HEK293 (cell line): Measurements from ENCODE around the gene SPACDR.

ENCODE experiments used
- CTCF ChIA-PET: fragments of 350-600 bp; formaldehyde crosslinking; extraction: SDS; loops from one replicate; lab custom pipeline; 2021; ENCODE audit warnings: antibody characterized with exemption; lab: Yijun Ruan, JAX
- POLR2A ChIA-PET: fragments of 300-600 bp; formaldehyde crosslinking; extraction: SDS; loops from one replicate; lab custom pipeline; 2020; ENCODE audit warnings: antibody characterized with exemption, inconsistent platforms; lab: Yijun Ruan, JAX
- H3K27ac ChIP-seq: fragments of 200-500 bp; sonication (Bioruptor generic); 2 replicates; pipeline ENCODE4 v1.5.1; 2014; ENCODE audit warnings: low read depth, low read length, control low read depth, inconsistent platforms; ENCODE audit errors: extremely low read depth
- H3K36me3 ChIP-seq, 2 experiments: fragments of 200-500 bp in 1 of 2; sonication (Bioruptor generic) in 1 of 2; 1 replicate in 1 of 2; 2 replicates in 1 of 2; pipeline ENCODE4 v1.5.1; 2014 to 2017; ENCODE audit warnings: inconsistent platforms in 2 of 2, low read length in 2 of 2; ENCODE audit not compliant: control insufficient read depth in 2 of 2, insufficient read depth in 1 of 2
- H3K4me1 ChIP-seq: fragments of 200-500 bp; sonication (Bioruptor generic); 2 replicates; pipeline ENCODE4 v1.5.1; 2014; ENCODE audit warnings: mild to moderate bottlenecking, low read length, inconsistent platforms; ENCODE audit not compliant: control insufficient read depth, insufficient read depth
- H3K4me3 ChIP-seq: 2 replicates; pipeline ENCODE4 v1.5.1; 2011; ENCODE audit warnings: low read depth, mild to moderate bottlenecking, control low read depth, low read length, moderate library complexity
- H3K9me3 ChIP-seq: fragments of 200-500 bp; sonication (Bioruptor generic); 2 replicates; pipeline ENCODE4 v1.5.1; 2014; ENCODE audit warnings: low read depth, low read length, inconsistent platforms; ENCODE audit not compliant: control insufficient read depth, insufficient read depth
- FEZF1 ChIP-seq: fragments of 450-650 bp; formaldehyde crosslinking; IDR thresholded peaks from 2 replicates; pipeline ENCODE4 v1.5.1; 2016; ENCODE audit warnings: missing biosample characterization, missing genetic modification characterization
- GFI1B ChIP-seq: fragments of 450-650 bp; formaldehyde crosslinking; IDR thresholded peaks from 2 replicates; pipeline ENCODE4 v1.5.1; 2016; ENCODE audit warnings: missing biosample characterization, missing genetic modification characterization
- HOXA7 ChIP-seq: sonication (generic); formaldehyde crosslinking; IDR thresholded peaks from 2 replicates; pipeline ENCODE4 v1.8.1; 2022; ENCODE audit warnings: missing genetic modification reagents, borderline replicate concordance
- KLF17 ChIP-seq: fragments of 450-650 bp; formaldehyde crosslinking; IDR thresholded peaks from 2 replicates; pipeline ENCODE4 v1.5.1; 2016; ENCODE audit warnings: missing biosample characterization, missing genetic modification characterization
- PRDM4 ChIP-seq: fragments of 450-650 bp; formaldehyde crosslinking; IDR thresholded peaks from 2 replicates; pipeline ENCODE4 v1.5.1; 2017; ENCODE audit warnings: missing biosample characterization, missing genetic modification characterization
- SCRT1 ChIP-seq: fragments of 450-650 bp; formaldehyde crosslinking; IDR thresholded peaks from 2 replicates; pipeline ENCODE4 v1.5.1; 2016; ENCODE audit warnings: missing biosample characterization, missing genetic modification characterization, borderline replicate concordance
- SCRT2 ChIP-seq: fragments of 450-650 bp; formaldehyde crosslinking; IDR thresholded peaks from 2 replicates; pipeline ENCODE4 v1.5.1; 2016; ENCODE audit warnings: missing biosample characterization, missing genetic modification characterization
- SETDB1 ChIP-seq: IDR thresholded peaks from one replicate; pipeline ENCODE4 v1.6.1; 2017; ENCODE audit warnings: mild to moderate bottlenecking, low read length, moderate library complexity, mixed read lengths; ENCODE audit not compliant: insufficient read length
- TCF7L2 ChIP-seq: IDR thresholded peaks from 2 replicates; pipeline ENCODE4 v1.6.1; 2011; ENCODE audit warnings: low read depth, mild to moderate bottlenecking, inconsistent platforms, low read length, moderate library complexity, borderline replicate concordance
- YY1 ChIP-seq: fragments of 450-650 bp; formaldehyde crosslinking; IDR thresholded peaks from 2 replicates; pipeline ENCODE4 v1.5.1; 2018; ENCODE audit warnings: missing biosample characterization, missing genetic modification characterization
- ZEB2 ChIP-seq: fragments of 450-650 bp; formaldehyde crosslinking; IDR thresholded peaks from 2 replicates; pipeline ENCODE4 v1.5.1; 2016; ENCODE audit warnings: missing biosample characterization, missing genetic modification characterization
- ZFP37 ChIP-seq: fragments of 450-650 bp; formaldehyde crosslinking; IDR thresholded peaks from 2 replicates; pipeline ENCODE4 v1.5.1; 2016; ENCODE audit warnings: missing biosample characterization, missing genetic modification characterization
- ZNF146 ChIP-seq: fragments of 450-650 bp; formaldehyde crosslinking; IDR thresholded peaks from 2 replicates; pipeline ENCODE4 v1.5.1; 2016; ENCODE audit warnings: missing biosample characterization, missing genetic modification characterization
- ZNF169 ChIP-seq: fragments of 450-650 bp; formaldehyde crosslinking; IDR thresholded peaks from 2 replicates; pipeline ENCODE4 v1.5.1; 2016; ENCODE audit warnings: missing biosample characterization, missing genetic modification characterization
- ZNF175 ChIP-seq: fragments of 450-650 bp; formaldehyde crosslinking; IDR thresholded peaks from 2 replicates; pipeline ENCODE4 v1.5.1; 2016; ENCODE audit warnings: missing biosample characterization, missing genetic modification characterization
- ZNF280D ChIP-seq: fragments of 450-650 bp; formaldehyde crosslinking; IDR thresholded peaks from 2 replicates; pipeline ENCODE4 v1.5.1; 2016; ENCODE audit warnings: missing biosample characterization, missing genetic modification characterization
- ZNF302 ChIP-seq: fragments of 450-650 bp; formaldehyde crosslinking; IDR thresholded peaks from 2 replicates; pipeline ENCODE4 v1.5.1; 2016; ENCODE audit warnings: missing biosample characterization, missing genetic modification characterization, low read depth
- ZNF341 ChIP-seq: fragments of 450-650 bp; formaldehyde crosslinking; IDR thresholded peaks from 2 replicates; pipeline ENCODE4; 2016; ENCODE audit warnings: low read depth, missing biosample characterization, missing genetic modification characterization
- ZNF394 ChIP-seq: fragments of 450-650 bp; formaldehyde crosslinking; IDR thresholded peaks from 2 replicates; pipeline ENCODE4 v1.5.1; 2016; ENCODE audit warnings: missing biosample characterization, missing genetic modification characterization, mild to moderate bottlenecking, moderate library complexity, borderline replicate concordance
- ZNF423 ChIP-seq: fragments of 450-650 bp; formaldehyde crosslinking; IDR thresholded peaks from 2 replicates; pipeline ENCODE4 v1.5.1; 2016; ENCODE audit warnings: missing biosample characterization, missing genetic modification characterization
- ZNF48 ChIP-seq: fragments of 450-650 bp; formaldehyde crosslinking; IDR thresholded peaks from 2 replicates; pipeline ENCODE4 v1.5.1; 2016; ENCODE audit warnings: missing biosample characterization, missing genetic modification characterization
- ZNF513 ChIP-seq: fragments of 450-650 bp; IDR thresholded peaks from 2 replicates; pipeline ENCODE4 v1.5.1; 2018; ENCODE audit warnings: missing biosample characterization, missing genetic modification characterization
- ZNF544 ChIP-seq: fragments of 450-650 bp; formaldehyde crosslinking; IDR thresholded peaks from 2 replicates; pipeline ENCODE4 v1.5.0; 2017; ENCODE audit warnings: missing biosample characterization, missing genetic modification characterization
- ZNF561 ChIP-seq: fragments of 450-650 bp; IDR thresholded peaks from 2 replicates; pipeline ENCODE4 v1.5.1; 2018; ENCODE audit warnings: missing biosample characterization, missing genetic modification characterization, borderline replicate concordance
- ZNF624 ChIP-seq: fragments of 450-650 bp; formaldehyde crosslinking; IDR thresholded peaks from 2 replicates; pipeline ENCODE4 v1.5.1; 2017; ENCODE audit warnings: missing biosample characterization, missing genetic modification characterization
- ZNF692 ChIP-seq: fragments of 450-650 bp; formaldehyde crosslinking; IDR thresholded peaks from 2 replicates; pipeline ENCODE4 v1.5.1; 2016; ENCODE audit warnings: missing biosample characterization, missing genetic modification characterization
- ZXDB ChIP-seq: fragments of 450-650 bp; formaldehyde crosslinking; IDR thresholded peaks from 2 replicates; pipeline ENCODE4 v1.5.1; 2016; ENCODE audit warnings: missing biosample characterization, missing genetic modification characterization

SPACDR gene

GRCh38 chr7:100428199-100428966, 35.7 kb downstream of the SPACDR start, which contains the start of gene ZCWPW1 (continued):
- TF ChIP-seq KLF17 (peak; percentile 79), ZNF624 (tag by site-specific recombination) (peak; percentile 81; the same call in 1 of the 2 replicates), ZNF394 (tag by site-specific recombination) (peak; percentile 65; the same call in 1 of the 2 replicates), ZNF561 (0 out of 2 replicates have a peak, but pooled peaks have one; percentile 32), YY1 (peak; percentile 82), ZNF423 (tag by site-specific recombination) (no peak), ZNF175 (tag by site-specific recombination) (no peak), ZXDB (tag by site-specific recombination) (peak; percentile 94), ZNF513 (tag by site-specific recombination) (0 out of 2 replicates have a peak, but pooled peaks have one; percentile 51), FEZF1 (tag by site-specific recombination) (peak; percentile 60; the same call in 1 of the 2 replicates), HOXA7 (no peak), SETDB1 (peak; percentile 8), ZNF692 (tag by site-specific recombination) (peak; percentile 93), ZNF280D (tag by site-specific recombination) (peak; percentile 91), GFI1B (tag by site-specific recombination) (peak; percentile 68), SCRT2 (tag by site-specific recombination) (0 out of 2 replicates have a peak, but pooled peaks have one; percentile 16), TCF7L2 (no peak), ZEB2 (tag by site-specific recombination) (peak; percentile 95)

- Histone ChIP-seq H3K4me1 (peaks cover 4% of the 10 kb centered on the region), H3K4me3 (no peak overlapping the region), H3K9me3 (no peaks in the 10 kb centered on the region), H3K36me3 (peaks cover 0 to 24% of the 10 kb centered on the region in 2 experiments; a peak in 1 of 3 replicates), H3K27ac (no peak overlapping the region)
- ChIA-PET POLR2A (interaction anchor here (0.6 to 3.3 kb wide), 13 partner anchors 8 to 895 kb away, joined by 3 to 39 read pairs (median 12); partner anchors contain the start of genes AP4M1, FBXO24, LRCH4 and MBLAC1), CTCF (interaction anchor here (0.9 to 1.0 kb wide), 2 partner anchors 19 to 20 kb away, joined by 3 to 4 read pairs; no protein-coding TSS in a partner anchor)
- TF ChIP-seq PRDM4 (tag by site-specific recombination) (peak; percentile 59), ZNF341 (tag by site-specific recombination) (no peak), ZNF48 (tag by site-specific recombination) (no peak), ZFP37 (tag by site-specific recombination) (no peak), ZNF544 (tag by site-specific recombination) (no peak), ZNF302 (tag by site-specific recombination) (no peak), ZNF146 (no peak), SCRT1 (no peak), ZNF169 (tag by site-specific recombination) (0 out of 2 replicates have a peak, but pooled peaks have one; percentile 75)
These were observed 36.3 kb downstream of the SPACDR start for GRCh38 chr7:100427762-100428198.
